ENCODE measurements around the gene HOXB8.

HOXB8 gene

GRCh38 chr17:48612854-48613691, 2.0 kb downstream of the HOXB8 start:
- Histone ChIP-seq H3K4me1 (ENCODE audit: control insufficient read depth, insufficient read depth, low read length) (peaks cover 31% of the 10 kb centered on the region), H3K27me3 (ENCODE audit: control insufficient read depth in 1 of 2, insufficient read depth in 2 of 2, low read length in 2 of 2) (peaks cover 87 to 97% of the 10 kb centered on the region in 2 donors), H3K36me3 (ENCODE audit: control insufficient read depth in 2 of 2, insufficient read depth in 2 of 2, low read length in 2 of 2) (no peaks in the 10 kb centered on the region), H3K9ac (ENCODE audit: low read length in 2 of 2) (no peak overlapping the region), H3K4me3 (ENCODE audit: low read length in 2 of 2) (peak overlapping the region in 1 of 2 donors; percentile 52), H3K27ac (ENCODE audit: low read length) (no peak overlapping the region), H3K9me3 (ENCODE audit: control insufficient read depth in 2 of 2, low read length in 2 of 2) (no peaks in the 10 kb centered on the region)

GRCh38 chr17:48612456-48612853, 2.6 kb downstream of the HOXB8 start:
- Histone ChIP-seq H3K9me3 (ENCODE audit: control insufficient read depth in 2 of 2, low read length in 2 of 2) (no peaks in the 10 kb centered on the region), H3K36me3 (ENCODE audit: control insufficient read depth in 2 of 2, insufficient read depth in 2 of 2, low read length in 2 of 2) (no peaks in the 10 kb centered on the region), H3K4me3 (ENCODE audit: low read length in 2 of 2) (peak overlapping the region in 1 of 2 donors; percentile 52), H3K27ac (ENCODE audit: low read length) (no peak overlapping the region), H3K27me3 (ENCODE audit: control insufficient read depth in 1 of 2, insufficient read depth in 2 of 2, low read length in 2 of 2) (peaks cover 85 to 96% of the 10 kb centered on the region in 2 donors), H3K9ac (ENCODE audit: low read length in 2 of 2) (no peak overlapping the region), H3K4me1 (ENCODE audit: control insufficient read depth, insufficient read depth, low read length) (peaks cover 25% of the 10 kb centered on the region)

GRCh38 chr17:48611681-48612455, 3.2 kb downstream of the HOXB8 start:
- Histone ChIP-seq H3K4me3 (ENCODE audit: low read length in 2 of 2) (peak overlapping the region in 1 of 2 donors; percentile 44), H3K9me3 (ENCODE audit: control insufficient read depth in 2 of 2, low read length in 2 of 2) (no peaks in the 10 kb centered on the region), H3K27ac (ENCODE audit: low read length) (no peak overlapping the region), H3K27me3 (ENCODE audit: control insufficient read depth in 1 of 2, insufficient read depth in 2 of 2, low read length in 2 of 2) (peaks cover 84 to 96% of the 10 kb centered on the region in 2 donors), H3K4me1 (ENCODE audit: control insufficient read depth, insufficient read depth, low read length) (peaks cover 23% of the 10 kb centered on the region), H3K36me3 (ENCODE audit: control insufficient read depth in 2 of 2, insufficient read depth in 2 of 2, low read length in 2 of 2) (no peaks in the 10 kb centered on the region), H3K9ac (ENCODE audit: low read length in 2 of 2) (no peak overlapping the region)

GRCh38 chr17:48611213-48611612, 3.9 kb downstream of the HOXB8 start:
- Histone ChIP-seq H3K27me3 (ENCODE audit: control insufficient read depth in 1 of 2, insufficient read depth in 2 of 2, low read length in 2 of 2) (peaks cover 84 to 96% of the 10 kb centered on the region in 2 donors), H3K27ac (ENCODE audit: low read length) (no peak overlapping the region), H3K4me1 (ENCODE audit: control insufficient read depth, insufficient read depth, low read length) (peaks cover 23% of the 10 kb centered on the region), H3K9me3 (ENCODE audit: control insufficient read depth in 2 of 2, low read length in 2 of 2) (no peaks in the 10 kb centered on the region), H3K4me3 (ENCODE audit: low read length in 2 of 2) (peak overlapping the region; percentile 36 to 66), H3K9ac (ENCODE audit: low read length in 2 of 2) (no peak overlapping the region), H3K36me3 (ENCODE audit: control insufficient read depth in 2 of 2, insufficient read depth in 2 of 2, low read length in 2 of 2) (no peaks in the 10 kb centered on the region)

- Histone ChIP-seq H3K27me3 (ENCODE audit: control insufficient read depth in 1 of 2, insufficient read depth in 2 of 2, low read length in 2 of 2) (peaks cover 84 to 96% of the 10 kb centered on the region in 2 donors), H3K9me3 (ENCODE audit: control insufficient read depth in 2 of 2, low read length in 2 of 2) (no peaks in the 10 kb centered on the region), H3K4me3 (ENCODE audit: low read length in 2 of 2) (peak within 1 kb of the TSS; percentile 36 to 66), H3K27ac (ENCODE audit: low read length) (no peak within 1 kb of the TSS), H3K36me3 (ENCODE audit: control insufficient read depth in 2 of 2, insufficient read depth in 2 of 2, low read length in 2 of 2) (no peaks in the 10 kb centered on the region), H3K9ac (ENCODE audit: low read length in 2 of 2) (peak within 1 kb of the TSS in 1 of 2 donors; percentile 32), H3K4me1 (ENCODE audit: control insufficient read depth, insufficient read depth, low read length) (peaks cover 23% of the 10 kb centered on the region)
Observed at GRCh38 chr17:48610282-48611211, 4.5 kb downstream of the HOXB8 start, which contains the start of gene HOXB7. TSS of gene HOXB7 (minus strand) at chr17:48611017. CDS start at chr17:48610918, 99 bp downstream.

GRCh38 chr17:48609759-48610281, 5.3 kb downstream of the HOXB8 start:
- Histone ChIP-seq H3K27ac (ENCODE audit: low read length) (no peak overlapping the region), H3K9me3 (ENCODE audit: control insufficient read depth in 2 of 2, low read length in 2 of 2) (no peaks in the 10 kb centered on the region), H3K36me3 (ENCODE audit: control insufficient read depth in 2 of 2, insufficient read depth in 2 of 2, low read length in 2 of 2) (no peaks in the 10 kb centered on the region), H3K4me1 (ENCODE audit: control insufficient read depth, insufficient read depth, low read length) (peaks cover 23% of the 10 kb centered on the region), H3K9ac (ENCODE audit: low read length in 2 of 2) (peak overlapping the region in 1 of 2 donors; percentile 32), H3K4me3 (ENCODE audit: low read length in 2 of 2) (peak overlapping the region in 1 of 2 donors; percentile 66), H3K27me3 (ENCODE audit: control insufficient read depth in 1 of 2, insufficient read depth in 2 of 2, low read length in 2 of 2) (peaks cover 84 to 96% of the 10 kb centered on the region in 2 donors)

- Histone ChIP-seq H3K4me3 (ENCODE audit: low read length in 2 of 2) (no peak overlapping the region), H3K9me3 (ENCODE audit: control insufficient read depth in 2 of 2, low read length in 2 of 2) (no peaks in the 10 kb centered on the region), H3K27me3 (ENCODE audit: control insufficient read depth in 1 of 2, insufficient read depth in 2 of 2, low read length in 2 of 2) (peaks cover 85 to 96% of the 10 kb centered on the region in 2 donors), H3K9ac (ENCODE audit: low read length in 2 of 2) (no peak overlapping the region), H3K27ac (ENCODE audit: low read length) (no peak overlapping the region), H3K36me3 (ENCODE audit: control insufficient read depth in 2 of 2, insufficient read depth in 2 of 2, low read length in 2 of 2) (no peaks in the 10 kb centered on the region), H3K4me1 (ENCODE audit: control insufficient read depth, insufficient read depth, low read length) (peaks cover 18% of the 10 kb centered on the region)
Observed at GRCh38 chr17:48609033-48609432, 6.1 kb downstream of the HOXB8 start.

GRCh38 chr17:48608494-48608834, 6.6 kb downstream of the HOXB8 start:
- H3K27ac ChIP-seq (ENCODE audit: low read length): no peak overlapping the region
- no peak overlapping the region for H3K4me3 ChIP-seq (ENCODE audit: low read length in 2 of 2)
- H3K36me3 ChIP-seq (ENCODE audit: control insufficient read depth in 2 of 2, insufficient read depth in 2 of 2, low read length in 2 of 2): no peaks in the 10 kb centered on the region
- H3K9me3 ChIP-seq (ENCODE audit: control insufficient read depth in 2 of 2, low read length in 2 of 2): no peaks in the 10 kb centered on the region
- peaks cover 15% of the 10 kb centered on the region for H3K4me1 ChIP-seq (ENCODE audit: control insufficient read depth, insufficient read depth, low read length)
- peaks cover 86 to 96% of the 10 kb centered on the region in 2 donors for H3K27me3 ChIP-seq (ENCODE audit: control insufficient read depth in 1 of 2, insufficient read depth in 2 of 2, low read length in 2 of 2)
- H3K9ac ChIP-seq (ENCODE audit: low read length in 2 of 2): no peak overlapping the region

GRCh38 chr17:48606892-48607614, 8.0 kb downstream of the HOXB8 start:
- H3K27me3 ChIP-seq (ENCODE audit: control insufficient read depth in 1 of 2, insufficient read depth in 2 of 2, low read length in 2 of 2): peaks cover 89 to 96% of the 10 kb centered on the region in 2 donors
- H3K4me1 ChIP-seq (ENCODE audit: control insufficient read depth, insufficient read depth, low read length): peaks cover 14% of the 10 kb centered on the region
- H3K36me3 ChIP-seq (ENCODE audit: control insufficient read depth in 2 of 2, insufficient read depth in 2 of 2, low read length in 2 of 2): no peaks in the 10 kb centered on the region
- H3K9me3 ChIP-seq (ENCODE audit: control insufficient read depth in 2 of 2, low read length in 2 of 2): no peaks in the 10 kb centered on the region
- no peak overlapping the region for H3K9ac ChIP-seq (ENCODE audit: low read length in 2 of 2)
- no peak overlapping the region for H3K4me3 ChIP-seq (ENCODE audit: low read length in 2 of 2)
- no peak overlapping the region for H3K27ac ChIP-seq (ENCODE audit: low read length)

Data from stomach smooth muscle (tissue), 2 donors.